GM21526 (cell line): Measurements from ENCODE around the gene PMFBP1.
"Not testable (repeated sequence)": the region's sequence is repeated elsewhere in the genome, so short reads cannot be mapped to it uniquely, and the experiment has no call there.

ENCODE experiments used
- ATAC-seq: cut with Tn5 transposase; IDR thresholded peaks from one replicate; pipeline ENCODE4 v1.9.1; 2021; ENCODE audit warnings: moderate library complexity; ENCODE audit not compliant: unreplicated experiment, low FRiP score

The PMFBP1 gene

DNA sequence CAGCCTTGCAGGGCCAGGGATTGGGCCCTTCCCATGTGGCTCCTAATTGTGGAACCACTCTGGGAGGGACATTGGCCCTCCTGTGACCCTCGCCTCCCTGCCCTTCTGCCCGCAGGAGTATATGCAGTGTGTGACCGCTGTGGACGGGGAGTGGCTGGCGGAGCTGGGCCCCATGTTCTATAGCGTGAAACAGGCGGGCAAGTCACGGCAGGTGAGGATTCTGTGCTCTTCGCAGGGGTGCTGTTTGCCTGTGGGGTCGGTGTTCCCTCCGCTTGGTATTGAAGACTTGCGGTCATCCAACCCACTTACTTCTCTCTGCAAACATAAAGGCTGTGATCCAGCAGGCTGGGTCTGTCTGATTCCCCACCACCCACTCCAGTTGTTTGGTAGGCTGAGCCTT lies 62.7 kb downstream of the PMFBP1 start:
- ATAC-seq, result no peak

GRCh38 chr16:72108353-72109102 lies 63.4 kb downstream of the PMFBP1 start:
- no peak for ATAC-seq

DNA sequence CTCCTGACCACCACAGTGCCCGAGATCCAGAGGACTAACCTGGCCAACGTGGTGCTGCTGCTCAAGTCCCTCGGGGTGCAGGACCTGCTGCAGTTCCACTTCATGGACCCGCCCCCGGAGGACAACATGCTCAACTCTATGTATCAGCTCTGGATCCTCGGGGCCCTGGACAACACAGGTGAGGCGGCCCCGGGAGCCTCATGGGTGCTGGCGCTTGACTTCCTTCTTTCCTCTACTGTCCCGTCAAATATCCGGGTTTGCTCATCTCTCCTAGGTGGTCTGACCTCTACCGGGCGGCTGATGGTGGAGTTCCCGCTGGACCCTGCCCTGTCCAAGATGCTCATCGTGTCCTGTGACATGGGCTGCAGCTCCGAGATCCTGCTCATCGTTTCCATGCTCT lies 64.6 kb downstream of the PMFBP1 start:
- no peak for ATAC-seq

- ATAC-seq, result no peak
These were observed 66.0 kb downstream of the PMFBP1 start for GRCh38 chr16:72105978-72106377.

GRCh38 chr16:72104905-72105304 lies 67.0 kb downstream of the PMFBP1 start:
- ATAC-seq, result no peak

DNA sequence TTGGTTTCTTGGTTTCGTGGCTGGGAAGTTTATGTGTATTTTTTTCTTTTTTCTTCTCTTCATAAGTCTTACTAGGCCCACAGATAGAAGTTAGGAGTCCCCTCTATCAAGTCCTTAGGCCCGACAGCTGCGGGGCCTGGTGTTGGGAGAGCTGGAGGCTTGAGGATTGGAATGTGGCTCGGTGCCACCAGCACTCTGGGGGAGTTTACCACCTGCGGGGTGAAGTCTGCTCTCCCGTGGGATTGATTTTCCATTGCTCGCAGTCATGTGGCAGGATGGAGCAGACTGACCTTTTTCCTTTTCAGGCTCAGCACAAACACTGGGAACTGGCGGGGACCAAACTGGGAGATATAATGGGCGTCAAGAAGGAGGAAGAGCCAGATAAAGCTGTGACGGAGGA lies 70.8 kb downstream of the PMFBP1 start:
- ATAC-seq, result no peak

DNA sequence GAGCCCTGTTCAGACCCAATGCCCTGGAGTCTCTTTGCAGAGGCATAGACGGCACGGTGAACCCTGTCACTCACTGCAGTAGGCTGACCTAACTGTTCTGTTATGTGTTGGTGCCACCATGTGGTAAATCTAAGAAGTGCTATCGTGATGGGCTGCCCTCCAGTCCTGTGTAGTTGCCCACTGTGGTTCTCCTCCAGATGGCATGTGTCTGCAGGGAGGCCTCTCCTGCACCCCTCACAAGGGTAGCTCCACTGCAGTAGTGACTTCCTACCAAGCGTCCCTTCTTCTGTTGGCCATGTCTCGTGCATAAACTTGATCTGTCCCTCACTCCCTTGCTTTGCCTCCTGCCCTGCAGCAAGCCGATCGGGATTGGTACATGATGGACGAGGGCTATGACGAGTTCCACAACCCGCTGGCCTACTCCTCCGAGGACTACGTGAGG lies 72.6 kb downstream of the PMFBP1 start:
- no peak for ATAC-seq

- ATAC-seq, result no peak
These were observed 73.0 kb downstream of the PMFBP1 start for GRCh38 chr16:72098936-72099335.

DNA sequence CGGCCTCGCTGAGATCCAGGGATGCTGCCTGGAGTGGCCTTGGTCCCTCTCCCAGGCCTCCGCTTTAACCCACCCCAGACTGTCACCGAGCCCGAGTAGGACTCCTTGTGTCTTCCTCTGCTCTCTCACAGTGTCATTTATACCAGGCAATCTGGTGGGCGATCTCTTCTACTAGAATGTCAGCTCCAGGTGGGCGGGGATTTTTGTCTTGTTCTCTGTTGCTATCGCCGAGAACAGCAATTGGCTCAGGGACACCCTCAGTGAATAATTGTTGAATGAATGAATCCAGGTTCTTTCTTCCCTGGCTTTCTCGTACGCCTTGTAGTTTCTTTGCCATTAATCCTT lies 77.7 kb downstream of the PMFBP1 start:
- peak; percentile 1 for ATAC-seq

DNA sequence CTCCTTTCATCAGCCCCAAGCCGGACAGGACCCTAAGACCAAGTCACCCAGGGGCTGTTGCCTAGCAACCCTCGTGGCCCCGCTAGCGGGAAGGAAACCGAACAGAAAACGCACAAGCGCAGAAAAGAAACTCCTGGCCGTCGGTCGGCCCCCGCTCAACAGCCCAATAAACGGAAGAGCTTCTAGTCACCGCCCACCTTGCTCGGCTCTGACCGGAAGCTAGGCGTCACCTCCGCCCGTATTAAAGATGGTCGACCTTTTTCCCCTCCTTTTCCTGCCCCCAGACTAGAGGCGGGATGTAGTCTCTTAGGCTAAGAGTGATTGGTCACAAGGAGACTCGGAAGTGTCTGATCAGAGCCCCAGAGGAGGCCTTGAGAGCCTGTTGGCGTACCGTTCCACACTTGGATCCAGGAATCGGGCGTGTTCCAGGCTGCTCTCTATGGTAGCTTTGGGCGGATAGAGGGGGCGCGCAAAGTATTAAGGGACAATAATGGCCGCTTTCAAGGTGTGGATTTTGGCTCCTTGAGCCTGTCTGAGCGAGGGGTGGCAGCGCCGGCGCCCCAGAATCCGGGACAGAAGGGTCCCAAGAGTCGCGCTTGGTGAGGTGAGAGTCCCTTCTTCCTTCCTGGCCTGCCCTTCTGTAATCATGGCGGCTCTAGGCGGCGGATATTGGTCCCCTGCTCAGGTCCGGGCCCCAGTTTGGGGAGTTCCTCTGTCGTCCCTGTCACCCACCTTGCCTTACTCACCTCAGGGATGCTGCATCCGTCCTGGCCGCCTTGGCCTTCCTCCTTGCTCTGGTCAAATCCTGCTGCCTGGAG lies 78.3 kb downstream of the PMFBP1 start, which contains the start of the genes DHX38 and TXNL4B:
Gene DHX38 (plus strand): TSS at position 400 of the 818 bp plus-strand sequence. CDS start 2,311 bp downstream, outside the sequence.
Gene TXNL4B (minus strand): TSS at position 173 of the 818 bp plus-strand sequence. CDS start 2,871 bp downstream, outside the sequence.
- peak; percentile 96 for ATAC-seq

DNA sequence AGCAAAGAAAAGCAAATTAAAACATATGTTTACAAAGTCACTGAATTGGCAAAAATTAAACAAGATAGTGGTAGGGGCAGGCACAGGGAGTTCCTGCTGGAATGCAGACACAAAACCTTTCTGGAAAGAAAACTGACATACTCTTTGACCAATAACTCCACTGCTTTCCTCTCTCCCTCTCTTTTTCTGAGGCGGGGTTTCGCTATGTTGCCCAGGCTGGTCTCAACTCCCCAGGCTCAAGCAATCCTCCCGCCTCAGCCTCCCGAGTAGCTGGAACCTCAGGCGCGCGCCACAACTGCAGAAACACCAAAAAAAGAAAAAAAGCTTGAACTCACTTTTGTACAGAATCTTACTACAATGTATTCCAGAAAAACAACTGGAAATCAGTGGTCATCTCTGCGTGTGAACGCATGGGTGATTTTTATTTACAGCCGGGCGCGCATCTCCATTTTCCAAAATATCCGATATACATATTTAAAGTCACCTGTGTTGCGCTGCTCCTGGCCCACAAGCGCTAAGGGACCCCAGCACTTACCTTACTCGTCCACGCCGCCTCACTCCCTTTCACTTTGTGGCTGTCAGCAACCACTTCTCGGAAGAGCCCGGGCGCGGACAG lies 79.0 kb downstream of the PMFBP1 start:
- ATAC-seq, result no peak

DNA sequence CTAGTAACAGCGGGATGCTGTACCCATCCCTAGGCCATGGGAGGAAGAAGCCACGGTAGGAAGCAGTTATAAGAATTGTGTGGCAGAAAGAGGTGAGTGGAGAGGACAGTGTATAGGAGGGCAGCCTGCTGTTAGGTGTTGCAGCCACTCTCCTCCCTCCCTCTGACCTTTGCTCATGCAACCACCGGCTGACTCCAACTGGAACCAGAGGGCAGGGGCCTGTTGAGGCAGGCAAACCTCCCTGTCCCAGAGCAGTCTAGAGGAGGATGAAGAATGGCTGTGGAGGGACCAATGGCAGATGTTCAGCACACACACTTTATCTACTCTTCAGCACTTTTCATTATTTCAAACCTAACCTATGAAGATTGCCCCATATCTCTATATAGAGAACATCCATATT lies 80.7 kb downstream of the PMFBP1 start:
- ATAC-seq, result no peak

GRCh38 chr16:72085002-72085401 lies 87.0 kb downstream of the PMFBP1 start:
- ATAC-seq, result no peak

GRCh38 chr16:72084445-72084844 lies 87.5 kb downstream of the PMFBP1 start:
- ATAC-seq, result no peak

GRCh38 chr16:72083778-72084404 lies 88.1 kb downstream of the PMFBP1 start:
- no peak for ATAC-seq

DNA sequence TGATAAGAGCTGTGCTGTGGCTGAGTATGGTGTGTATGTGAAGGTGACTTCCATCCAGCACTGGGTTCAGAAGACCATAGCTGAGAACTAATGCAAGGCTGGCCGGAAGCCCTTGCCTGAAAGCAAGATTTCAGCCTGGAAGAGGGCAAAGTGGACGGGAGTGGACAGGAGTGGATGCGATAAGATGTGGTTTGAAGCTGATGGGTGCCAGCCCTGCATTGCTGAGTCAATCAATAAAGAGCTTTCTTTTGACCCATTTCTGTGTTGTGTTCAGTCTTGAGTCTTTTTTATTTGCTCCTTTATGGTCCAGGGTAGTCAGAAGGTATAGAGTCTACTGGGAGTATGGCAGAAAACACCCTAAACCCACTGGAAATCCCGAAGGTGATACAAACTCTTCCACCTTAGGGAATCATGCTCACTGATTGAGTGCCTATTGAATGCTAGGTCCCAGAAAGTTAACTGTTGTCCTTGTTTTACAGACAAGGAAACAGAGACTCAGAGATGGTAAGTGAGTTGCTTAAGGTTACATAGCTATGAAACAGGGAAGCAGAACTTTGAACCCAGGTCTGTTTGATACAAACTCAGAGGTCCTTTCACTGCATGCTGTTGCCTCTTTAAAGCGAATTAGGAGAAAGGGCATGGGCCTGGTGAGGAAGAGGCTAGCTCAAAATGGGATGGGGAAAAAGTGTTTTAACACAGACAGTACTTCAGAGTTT lies 94.8 kb downstream of the PMFBP1 start:
- not testable (repeated sequence) for ATAC-seq

GRCh38 chr16:72075067-72075466 lies 96.9 kb downstream of the PMFBP1 start:
- ATAC-seq, result not testable (repeated sequence)

DNA sequence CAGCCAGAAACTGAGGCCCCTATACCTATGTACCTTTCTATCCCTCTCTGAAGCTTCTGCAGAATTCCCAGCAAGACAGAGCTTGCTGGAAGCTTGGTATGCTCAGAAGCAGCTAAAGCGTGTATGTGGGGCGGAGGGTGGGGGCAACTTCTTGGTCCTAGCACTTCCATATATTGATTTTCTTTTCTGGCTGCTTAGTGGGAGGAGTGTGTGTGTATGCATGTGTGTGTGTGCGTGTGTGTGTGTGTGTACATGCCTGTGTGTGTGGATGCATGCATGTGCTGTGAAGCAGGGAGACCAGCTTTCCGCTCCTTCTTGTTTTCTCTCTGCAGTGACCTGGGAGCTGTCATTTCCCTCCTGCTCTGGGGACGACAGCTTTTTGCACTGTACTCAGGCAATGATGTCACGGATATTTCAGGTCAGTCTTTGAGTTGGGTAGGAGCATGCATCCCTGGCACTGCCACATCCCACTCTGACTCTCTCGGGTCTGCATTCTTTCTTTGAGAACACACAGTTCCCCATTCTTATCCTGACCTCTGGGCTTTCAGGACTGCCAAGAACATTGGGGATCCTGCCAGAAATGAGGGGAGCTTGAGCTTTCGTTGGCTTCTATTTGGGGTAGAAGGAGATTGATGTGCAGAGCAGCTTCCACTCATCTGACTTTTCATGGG lies 98.3 kb downstream of the PMFBP1 start:
- no peak for ATAC-seq

DNA sequence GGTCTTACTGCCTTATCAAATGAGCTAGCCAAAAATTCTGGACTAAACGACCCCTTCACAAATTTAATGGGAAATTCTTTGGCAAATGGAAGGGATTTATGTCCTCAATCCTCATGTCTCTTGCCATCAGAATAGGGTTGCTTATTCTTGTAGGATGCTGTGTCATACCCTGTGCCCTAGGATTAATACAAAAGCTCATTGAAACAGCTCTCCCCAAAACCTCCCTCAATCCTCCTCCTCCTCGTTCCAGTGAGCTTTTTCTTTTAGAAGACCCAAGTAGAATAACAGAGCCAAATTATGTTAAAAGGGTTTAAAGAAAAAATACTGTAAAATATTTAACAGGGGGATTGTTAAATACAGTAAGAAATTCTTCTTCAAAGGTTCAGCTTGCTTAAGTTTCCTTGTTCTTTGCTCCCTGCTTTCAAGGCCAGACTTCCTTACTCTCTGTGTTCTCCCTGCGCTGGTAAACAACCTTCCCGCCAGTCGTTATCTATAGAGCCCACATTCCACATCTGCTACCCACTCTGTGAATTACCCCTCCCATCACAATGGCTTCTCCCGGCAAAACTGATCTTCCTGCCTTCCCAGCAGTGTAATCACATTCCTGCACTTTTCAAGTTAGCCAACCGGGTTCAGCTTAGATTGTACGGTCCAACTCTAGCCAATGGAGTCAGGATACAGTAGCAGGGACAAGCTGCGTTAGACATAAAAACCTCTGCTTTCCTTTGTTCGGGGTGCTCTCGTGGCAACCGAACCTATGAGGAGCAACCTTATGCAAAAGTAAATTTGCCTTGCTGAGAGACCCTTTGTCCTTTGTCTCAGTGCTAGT lies 99.2 kb downstream of the PMFBP1 start:
- no peak for ATAC-seq
